Hypothalamus (tissue), 51 donors: ENCODE data around the gene CAPN12.

Experiments used
- DNase-seq, 51 donors: peaks; one replicate each; lab custom pipeline; 2025; lab: John Stamatoyannopoulos, UW

CAPN12 gene

GRCh38 chr19:38739440-38740256 lies 4.6 kb downstream of the CAPN12 start:
- no peak for DNase-seq

DNA sequence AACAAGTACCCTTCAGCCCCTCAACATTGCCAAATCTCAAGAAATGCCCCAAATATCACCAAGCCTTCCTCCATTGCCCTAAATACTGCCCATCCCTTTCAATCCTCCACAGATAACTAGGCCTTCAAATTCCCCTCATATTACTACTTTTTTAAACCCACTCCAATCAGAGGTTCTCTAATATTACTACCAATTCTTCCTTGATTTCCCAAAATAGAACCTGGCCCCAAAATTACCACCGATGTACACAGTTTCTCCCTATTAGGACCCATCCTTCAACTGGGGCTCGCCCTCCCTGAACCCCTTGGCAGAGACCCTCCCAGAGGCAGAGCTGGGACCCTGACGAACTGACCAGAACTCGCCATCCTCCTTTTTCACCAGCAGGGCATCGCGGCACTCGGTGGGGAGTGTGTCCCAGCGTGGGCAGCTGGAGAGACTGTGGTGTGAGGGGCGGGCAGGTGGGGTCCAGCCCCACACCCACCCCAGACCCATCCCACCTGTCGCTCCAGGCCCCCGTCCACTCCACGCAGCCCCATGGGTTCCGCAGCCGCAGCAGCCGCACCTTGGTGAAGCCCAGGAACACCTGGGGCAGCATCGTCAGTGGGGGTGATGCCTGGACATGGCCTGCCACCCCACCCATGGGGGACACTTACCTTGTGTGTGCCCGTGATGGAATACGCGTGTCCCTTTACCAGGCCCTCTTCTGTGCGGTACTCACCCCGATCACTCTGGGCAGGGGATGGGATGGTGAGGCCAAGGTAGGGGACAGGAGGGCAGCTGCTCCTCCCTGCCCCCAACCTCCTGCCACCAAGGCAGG lies 6.1 kb downstream of the CAPN12 start:
- no peak for DNase-seq

DNA sequence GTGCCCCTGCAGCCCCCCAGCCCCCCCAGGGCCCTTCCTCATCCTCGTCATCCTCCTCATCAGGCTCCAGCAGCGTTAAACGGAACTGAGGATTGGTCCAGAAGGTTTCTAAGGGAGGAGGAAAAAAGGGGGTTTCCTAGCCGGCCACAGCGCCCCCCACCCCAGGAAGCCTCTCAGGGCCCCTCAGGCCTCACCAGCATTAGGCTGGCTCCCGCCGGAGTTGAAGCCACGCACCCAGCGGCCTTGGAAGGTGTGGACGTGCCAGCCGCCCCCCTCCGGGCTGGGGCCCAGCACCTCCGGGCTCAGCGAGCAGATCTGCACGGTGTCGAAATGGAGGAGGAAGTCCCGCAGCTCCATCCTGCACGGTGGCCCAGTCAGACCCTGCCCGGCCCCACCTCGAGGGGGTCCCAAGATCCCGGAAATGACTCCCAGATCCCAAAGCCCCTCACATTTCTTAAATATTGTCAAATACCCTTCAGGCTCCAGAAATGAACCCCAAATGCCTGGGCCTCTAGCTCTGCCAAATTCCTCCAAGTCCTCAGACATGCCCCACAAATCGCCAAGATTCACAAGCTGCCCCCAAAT lies 6.9 kb downstream of the CAPN12 start:
- DNase-seq: no peak

- DNase-seq: no peak
Observed at GRCh38 chr19:38736413-38737280, 7.6 kb downstream of the CAPN12 start.

- DNase-seq: peak in 3 of 51 donors; percentile 6 to 26 (median 24)
Observed at GRCh38 chr19:38736036-38736412, 8.2 kb downstream of the CAPN12 start.

DNA sequence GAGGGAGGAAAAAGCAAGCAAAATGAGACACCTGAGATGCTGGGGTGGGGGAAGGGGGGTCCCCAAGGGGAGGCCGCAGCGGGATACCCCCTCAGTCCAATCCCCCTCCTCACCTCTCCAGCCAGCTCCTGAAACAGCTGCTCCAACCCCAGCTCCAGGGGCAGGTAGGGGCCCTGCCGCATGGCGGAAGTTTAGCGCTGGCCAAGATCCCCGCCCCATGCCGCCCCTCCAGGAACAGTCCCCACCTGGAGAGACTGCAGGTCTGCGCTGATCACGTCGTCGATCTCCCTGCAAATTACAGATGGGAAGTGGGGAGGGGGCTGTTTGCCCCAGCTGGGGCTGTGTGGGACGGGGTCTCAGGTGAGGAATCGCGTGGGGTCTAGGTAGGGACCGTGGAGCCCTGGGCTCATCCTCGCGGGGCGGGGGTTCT lies 9.0 kb downstream of the CAPN12 start:
- no peak for DNase-seq

DNA sequence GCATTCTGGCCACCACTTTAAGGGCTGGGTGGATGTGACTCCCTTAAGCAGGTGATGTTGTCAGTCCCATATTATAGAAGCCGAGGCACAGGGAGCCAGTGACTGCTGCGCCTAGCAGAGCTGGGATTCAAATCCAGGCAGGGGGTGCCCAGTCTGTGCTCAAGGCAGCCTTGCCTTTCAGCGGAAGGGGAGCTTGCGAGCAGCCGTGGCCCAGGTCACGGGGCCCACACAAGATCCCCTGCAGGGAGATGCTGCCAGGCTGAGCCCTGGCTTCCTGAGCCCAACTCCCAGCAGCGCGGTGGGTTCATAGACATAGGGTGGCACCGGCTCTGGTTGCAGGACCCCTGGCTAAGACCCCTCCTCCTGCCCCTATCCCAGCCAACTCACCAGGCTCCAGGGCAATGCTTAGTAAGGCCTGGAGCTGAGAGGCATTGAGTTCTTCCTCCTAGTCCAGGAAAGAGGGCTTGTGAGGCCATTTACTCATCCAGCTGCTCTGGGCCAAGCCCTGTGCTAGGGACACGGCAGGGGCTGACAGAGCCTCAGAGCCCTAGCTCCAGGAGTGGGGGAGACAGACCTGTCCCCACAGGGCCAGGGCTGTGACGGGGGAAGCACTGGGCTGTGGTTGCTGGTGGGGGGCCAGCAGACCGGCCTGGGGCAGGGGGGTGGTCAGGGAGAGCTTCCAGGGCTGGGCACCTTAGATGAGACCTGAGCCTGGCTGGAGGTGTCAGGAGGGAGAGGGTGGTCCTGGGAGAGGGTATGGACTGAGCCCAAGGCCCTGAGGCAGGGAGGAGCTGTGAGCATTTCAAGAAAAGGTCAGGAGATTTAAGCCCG lies 9.6 kb downstream of the CAPN12 start:
- DNase-seq: no peak

- DNase-seq: no peak
Observed at GRCh38 chr19:38734176-38734425, 10.2 kb downstream of the CAPN12 start.

DNA sequence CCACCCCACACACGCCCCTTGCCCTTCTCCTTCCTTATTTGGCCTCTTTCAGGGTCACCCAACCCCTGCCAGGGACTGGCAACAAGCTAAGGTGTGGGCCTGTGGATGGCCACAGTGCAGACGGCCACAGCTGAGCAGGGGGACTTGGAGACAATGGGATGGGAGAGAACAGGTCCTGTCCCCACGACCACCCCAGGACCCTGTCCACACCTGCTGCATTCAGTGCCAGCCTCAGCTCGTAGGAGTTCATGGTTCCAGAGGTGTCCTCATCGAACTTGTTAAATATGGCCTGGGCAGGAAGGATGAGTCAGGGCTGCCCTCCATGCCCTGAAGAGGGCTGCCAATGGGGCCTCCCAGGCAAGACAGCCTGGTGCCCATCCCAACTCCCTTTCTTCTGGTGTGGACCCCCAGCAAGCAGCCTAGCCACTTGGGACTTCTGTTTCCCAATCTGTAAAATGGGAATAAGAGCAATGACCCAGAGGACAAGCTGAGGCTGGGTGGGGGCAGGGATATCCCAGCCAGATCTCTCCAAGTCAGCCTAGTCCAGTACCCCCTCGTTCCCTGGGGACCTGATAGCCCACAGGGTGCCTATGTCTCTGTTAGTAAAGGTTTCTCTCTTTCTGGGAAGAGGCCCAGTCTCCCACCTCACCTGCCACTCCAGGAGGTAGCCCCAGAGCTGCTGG lies 10.6 kb downstream of the CAPN12 start:
- DNase-seq: no peak

- no peak for DNase-seq
Observed at GRCh38 chr19:38733241-38733492, 11.1 kb downstream of the CAPN12 start.

GRCh38 chr19:38731654-38732301 lies 12.5 kb downstream of the CAPN12 start:
- DNase-seq: no peak

- no peak for DNase-seq
Observed at GRCh38 chr19:38730731-38731589, 13.3 kb downstream of the CAPN12 start.

GRCh38 chr19:38730470-38730730 lies 13.9 kb downstream of the CAPN12 start:
- DNase-seq: no peak

GRCh38 chr19:38729653-38730469 lies 14.4 kb downstream of the CAPN12 start:
- DNase-seq: peak in 15 of 51 donors; percentile 14 to 62 (median 25)

GRCh38 chr19:38728752-38729541 lies 15.3 kb downstream of the CAPN12 start:
- no peak for DNase-seq

GRCh38 chr19:38727868-38728660 lies 16.2 kb downstream of the CAPN12 start:
- DNase-seq: no peak
